Activated T-cell treated with anti-CD3 and anti-CD28 coated beads, Interleukin-2, amount 50 U/mL, for 72 hours (primary cell): ENCODE data around the gene CDR2. TPM values are rescaled to one million over a fixed set of nuclear protein-coding genes. Genes with fewer than 3 reads are reported as not detected.

Experiments
- ATAC-seq, 2 donors: fragments of 150-1000 bp; cut with Tn5 transposase; replicated peaks in 1 of 2; 2 replicates each; pipeline ENCODE4 v1.10.0; 2021; ENCODE audit warnings: moderate library complexity in 2 of 2, mild to moderate bottlenecking in 1 of 2
- DNase-seq, 2 donors: peaks; one replicate each; pipeline ENCODE4 v3.0.0; 2021 to 2022; ENCODE audit warnings: mixed read lengths in 1 of 2
- H3K27ac Mint-ChIP-seq: one replicate; pipeline ENCODE4 v1.8.0; 2022; ENCODE audit warnings: mild to moderate bottlenecking, moderate library complexity, mixed read lengths
- H3K27me3 Mint-ChIP-seq: one replicate; pipeline ENCODE4 v1.8.0; 2022; ENCODE audit warnings: low read depth, mixed read lengths
- H3K36me3 Mint-ChIP-seq, 2 donors: one replicate each; pipeline ENCODE4 v1.8.0; 2022; ENCODE audit warnings: mixed read lengths in 2 of 2, mild to moderate bottlenecking in 1 of 2; ENCODE audit not compliant: insufficient read depth in 2 of 2
- H3K4me1 Mint-ChIP-seq: one replicate; pipeline ENCODE4 v1.8.0; 2022; ENCODE audit warnings: low read depth, mixed read lengths
- H3K4me3 Mint-ChIP-seq, 2 donors: one replicate each; pipeline ENCODE4 v1.8.0; 2022; ENCODE audit warnings: mild to moderate bottlenecking in 2 of 2, mixed read lengths in 2 of 2, moderate library complexity in 2 of 2
- H3K9me3 Mint-ChIP-seq, 2 donors: one replicate each; pipeline ENCODE4 v1.8.0; 2022; ENCODE audit warnings: mixed read lengths in 2 of 2
- total RNA-seq, 2 donors: library from RNA; stranded (reverse); gene quantifications; one replicate each; pipeline ENCODE4 v1.2.3, GENCODE V29; 2022

CDR2 gene
- total RNA-seq, 2 donors from 2014 or later = 50.0 to 57.2 TPM

GRCh38 chr16:22299036-22299435, 75.4 kb downstream of the CDR2 start:
- Mint-ChIP-seq H3K4me1 (peaks cover 49% of the 10 kb centered on the region), H3K9me3 (no peaks in the 10 kb centered on the region), H3K36me3 (peaks cover 8 to 9% of the 10 kb centered on the region in 2 donors), H3K4me3 (peak overlapping the region; percentile 95 to 99), H3K27ac (peak overlapping the region; percentile 99), H3K27me3 (no peaks in the 10 kb centered on the region)
- ATAC-seq (no peak), DNase-seq (no peak)

GRCh38 chr16:22297871-22298733, 76.3 kb downstream of the CDR2 start:
- H3K27me3 Mint-ChIP-seq = no peaks in the 10 kb centered on the region
- DNase-seq (peak; percentile 84 to 87), ATAC-seq (peak; percentile 65 to 67)
- peak overlapping the region; percentile 99 for H3K27ac Mint-ChIP-seq
- peak overlapping the region; percentile 95 to 99 for H3K4me3 Mint-ChIP-seq
- H3K4me1 Mint-ChIP-seq = peaks cover 47% of the 10 kb centered on the region
- H3K36me3 Mint-ChIP-seq = peaks cover 6 to 8% of the 10 kb centered on the region in 2 donors
- H3K9me3 Mint-ChIP-seq = no peaks in the 10 kb centered on the region

- peak within 1 kb of the TSS; percentile 99 for H3K27ac Mint-ChIP-seq
- ATAC-seq (peak; percentile 80 to 82), DNase-seq (peak; percentile 99 to 100)
- H3K4me3 Mint-ChIP-seq = peak within 1 kb of the TSS; percentile 95 to 99
- H3K9me3 Mint-ChIP-seq = no peaks in the 10 kb centered on the region
- no peaks in the 10 kb centered on the region for H3K27me3 Mint-ChIP-seq
- H3K36me3 Mint-ChIP-seq = peaks cover 6 to 8% of the 10 kb centered on the region in 2 donors
- H3K4me1 Mint-ChIP-seq = peaks cover 45% of the 10 kb centered on the region
These were observed 77.1 kb downstream of the CDR2 start, which contains the start of gene POLR3E for GRCh38 chr16:22297114-22297870. Gene POLR3E (plus strand): TSS chr16:22297409. CDS start chr16:22302969, 5,560 bp downstream.

DNA sequence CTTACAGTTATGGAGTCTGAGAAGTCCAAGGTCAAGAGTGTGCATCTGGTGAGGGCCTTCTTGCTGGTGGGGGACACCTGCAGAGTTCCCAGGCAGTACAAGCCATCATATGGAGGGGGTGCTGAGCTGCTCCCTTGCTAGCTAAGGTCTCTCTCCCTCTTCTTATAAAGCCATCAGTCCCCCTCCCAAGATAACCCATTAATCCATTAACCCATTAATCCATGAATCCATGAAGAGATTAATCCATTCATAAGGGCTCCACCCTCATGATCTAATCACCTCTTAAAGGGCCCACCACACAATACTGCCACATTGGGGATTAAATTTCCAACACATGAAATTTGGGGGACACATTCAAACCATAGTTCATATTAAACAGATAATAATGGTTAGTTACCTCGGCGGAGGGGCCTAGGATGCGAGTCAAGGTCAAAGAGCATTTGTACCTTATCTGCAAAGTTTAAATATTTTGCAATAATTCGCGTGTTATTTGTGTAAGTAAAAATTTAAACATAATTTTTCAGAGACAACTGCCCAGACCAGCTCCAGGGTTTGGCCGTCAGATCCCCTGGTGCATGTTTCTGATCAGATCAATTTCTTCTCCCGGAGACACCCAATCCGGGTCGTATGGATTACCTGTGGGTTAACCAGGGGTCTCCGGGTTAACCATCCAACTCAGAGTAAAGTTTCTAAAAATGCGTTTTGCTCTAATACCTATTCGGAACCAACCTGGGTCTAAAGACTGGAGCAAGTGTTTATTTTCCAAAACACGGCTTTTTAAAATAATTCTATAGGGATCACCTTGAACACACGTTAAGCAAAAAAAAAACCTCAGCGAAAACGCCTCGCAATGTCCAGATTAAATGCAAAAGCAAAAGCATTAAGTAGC, 78.0 kb downstream of the CDR2 start:
- Mint-ChIP-seq H3K4me1 (peaks cover 49% of the 10 kb centered on the region), H3K9me3 (no peaks in the 10 kb centered on the region), H3K4me3 (peak overlapping the region; percentile 95 to 99), H3K36me3 (peaks cover 5 to 6% of the 10 kb centered on the region in 2 donors), H3K27me3 (no peaks in the 10 kb centered on the region), H3K27ac (peak overlapping the region; percentile 99)
- no peak for DNase-seq
- peak in 1 of 2 donors; percentile 0 for ATAC-seq

Other genes with a start within 250 kb of the CDR2 start
- gene SDR42E2, start 212.1 kb downstream of the CDR2 start, total RNA-seq = under 1 TPM in 1 of 2 donors, not detected in 1; 0.19 TPM
- 10 to 100 TPM; 19.4 to 23.9 TPM for gene EEF2K, start 168.3 kb downstream of the CDR2 start, total RNA-seq
- gene POLR3E, start 77.2 kb downstream of the CDR2 start, total RNA-seq = 10 to 100 TPM; 57.5 to 59.5 TPM
- gene NPIPB5, start 136.3 kb upstream of the CDR2 start, total RNA-seq = 100 to 1,000 TPM; 290 to 374 TPM